HCT116 (cell line): ENCODE results near the gene CCDC92.

Source experiments
- CEBPB ChIP-seq: IDR thresholded peaks from 2 replicates; pipeline ENCODE4 v1.6.1; 2012; ENCODE audit warnings: low read depth
- CTCF ChIP-seq, 3 experiments: fragments of 200-600 bp in 1 of 3; sonication (generic) in 1 of 3; IDR thresholded peaks in 2 of 3; conservative IDR thresholded peaks in 1 of 3; 2 replicates each; pipeline ENCODE4 v1.5.1; 2012 to 2017; ENCODE audit warnings: low read depth in 2 of 3, low read length in 2 of 3, antibody characterized with exemption in 1 of 3, borderline replicate concordance in 1 of 3, control low read depth in 1 of 3, mild to moderate bottlenecking in 1 of 3, mixed read lengths in 1 of 3, mixed run types in 1 of 3, moderate library complexity in 1 of 3; ENCODE audit not compliant: insufficient read depth in 1 of 3
- EZH2 ChIP-seq: fragments of 200-600 bp; sonication (generic); IDR thresholded peaks from 2 replicates; pipeline ENCODE4 v1.6.1; 2017; ENCODE audit warnings: antibody characterized with exemption, mixed run types
- POLR2A ChIP-seq: IDR thresholded peaks from 2 replicates; pipeline ENCODE4 v1.7.0; 2011; ENCODE audit warnings: borderline replicate concordance; ENCODE audit not compliant: insufficient read depth, insufficient read length; ENCODE audit errors: extremely low read depth
- POLR2AphosphoS5 ChIP-seq: IDR thresholded peaks from 2 replicates; pipeline ENCODE4 v1.6.1; 2011; ENCODE audit warnings: mild to moderate bottlenecking, low read depth, low read length, moderate library complexity
- SP1 ChIP-seq: IDR thresholded peaks from 2 replicates; pipeline ENCODE4 v1.6.1; 2012; ENCODE audit warnings: low read depth
- TCF7L2 ChIP-seq: IDR thresholded peaks from 2 replicates; pipeline ENCODE4 v1.7.0; 2011; ENCODE audit warnings: borderline replicate concordance, inconsistent platforms; ENCODE audit not compliant: insufficient read depth, insufficient read length; ENCODE audit errors: extremely low read depth
- ZBTB33 ChIP-seq: IDR thresholded peaks from 2 replicates; pipeline ENCODE4 v1.6.1; 2011; ENCODE audit warnings: mild to moderate bottlenecking, low read length, moderate library complexity; ENCODE audit not compliant: insufficient replicate concordance; ENCODE audit errors: extremely low read depth
- ZNF274 ChIP-seq: fragments of 200-500 bp; sonication (Bioruptor generic); IDR thresholded peaks from 2 replicates; pipeline ENCODE4 v1.6.1; 2014; ENCODE audit warnings: mild to moderate bottlenecking, low read depth, low read length, inconsistent platforms

GRCh38 chr12:124002654-124003053, 30.0 kb upstream of the CCDC92 start:
- TF ChIP-seq POLR2A (no peak), TCF7L2 (no peak), EZH2 (no peak), SP1 (no peak), CTCF (IDR thresholded peaks at IDR 0.05 in 2 of 3, conservative IDR thresholded peaks at IDR 0.05 in 1 of 3; ENCODE audit: borderline replicate concordance in 1 of 3, insufficient read depth in 1 of 3, low read depth in 2 of 3, low read length in 2 of 3) (no peak), CEBPB (no peak), ZBTB33 (no peak), ZNF274 (no peak), POLR2AphosphoS5 (no peak)
